ENCODE results near the gene KRTAP2-1. TPM values are rescaled to one million over a fixed set of nuclear protein-coding genes. Genes with fewer than 3 reads are reported as not detected.

The KRTAP2-1 gene
- total and polyA plus RNA-seq, 2 experiments from 2014 or later: not detected

DNA sequence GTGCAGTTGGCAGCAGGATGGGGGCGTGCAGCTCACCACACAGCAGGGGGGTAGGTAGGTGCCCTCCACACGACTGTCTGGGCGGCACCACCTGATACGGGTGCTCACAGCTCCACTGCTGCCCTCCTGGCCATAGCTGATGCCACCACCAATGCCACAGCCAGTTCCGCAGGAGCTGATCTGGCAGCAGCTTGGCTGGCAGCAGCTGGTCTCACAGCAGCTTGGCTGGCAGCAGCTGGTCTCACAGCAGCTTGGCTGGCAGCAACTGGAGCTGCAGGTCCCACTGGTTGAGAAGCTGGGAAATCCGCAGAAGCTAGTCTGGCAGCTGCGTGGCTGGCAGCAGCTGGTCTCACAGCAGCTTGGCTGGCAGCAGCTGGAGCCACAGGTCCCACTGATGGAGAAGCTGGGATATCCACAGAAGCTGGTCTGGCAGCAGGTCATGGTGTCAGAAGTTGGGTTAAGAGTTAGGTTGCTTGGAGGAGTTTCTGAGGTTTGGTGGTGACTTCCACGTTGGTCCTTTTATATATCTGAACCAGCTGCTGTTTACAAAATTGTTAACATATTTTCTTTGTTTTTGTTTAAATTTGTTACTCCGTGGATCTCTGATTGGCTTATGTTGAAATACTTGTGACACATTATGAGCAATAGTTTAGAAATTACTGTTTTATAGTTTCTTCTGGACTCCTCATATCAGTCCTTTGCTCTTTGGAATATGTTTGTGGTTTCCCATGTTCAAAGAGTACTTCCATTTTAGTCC, 20.2 kb downstream of the KRTAP2-1 start, which contains the start of gene KRTAP1-5 (continued):
- TF ChIP-seq, protein P1, sequence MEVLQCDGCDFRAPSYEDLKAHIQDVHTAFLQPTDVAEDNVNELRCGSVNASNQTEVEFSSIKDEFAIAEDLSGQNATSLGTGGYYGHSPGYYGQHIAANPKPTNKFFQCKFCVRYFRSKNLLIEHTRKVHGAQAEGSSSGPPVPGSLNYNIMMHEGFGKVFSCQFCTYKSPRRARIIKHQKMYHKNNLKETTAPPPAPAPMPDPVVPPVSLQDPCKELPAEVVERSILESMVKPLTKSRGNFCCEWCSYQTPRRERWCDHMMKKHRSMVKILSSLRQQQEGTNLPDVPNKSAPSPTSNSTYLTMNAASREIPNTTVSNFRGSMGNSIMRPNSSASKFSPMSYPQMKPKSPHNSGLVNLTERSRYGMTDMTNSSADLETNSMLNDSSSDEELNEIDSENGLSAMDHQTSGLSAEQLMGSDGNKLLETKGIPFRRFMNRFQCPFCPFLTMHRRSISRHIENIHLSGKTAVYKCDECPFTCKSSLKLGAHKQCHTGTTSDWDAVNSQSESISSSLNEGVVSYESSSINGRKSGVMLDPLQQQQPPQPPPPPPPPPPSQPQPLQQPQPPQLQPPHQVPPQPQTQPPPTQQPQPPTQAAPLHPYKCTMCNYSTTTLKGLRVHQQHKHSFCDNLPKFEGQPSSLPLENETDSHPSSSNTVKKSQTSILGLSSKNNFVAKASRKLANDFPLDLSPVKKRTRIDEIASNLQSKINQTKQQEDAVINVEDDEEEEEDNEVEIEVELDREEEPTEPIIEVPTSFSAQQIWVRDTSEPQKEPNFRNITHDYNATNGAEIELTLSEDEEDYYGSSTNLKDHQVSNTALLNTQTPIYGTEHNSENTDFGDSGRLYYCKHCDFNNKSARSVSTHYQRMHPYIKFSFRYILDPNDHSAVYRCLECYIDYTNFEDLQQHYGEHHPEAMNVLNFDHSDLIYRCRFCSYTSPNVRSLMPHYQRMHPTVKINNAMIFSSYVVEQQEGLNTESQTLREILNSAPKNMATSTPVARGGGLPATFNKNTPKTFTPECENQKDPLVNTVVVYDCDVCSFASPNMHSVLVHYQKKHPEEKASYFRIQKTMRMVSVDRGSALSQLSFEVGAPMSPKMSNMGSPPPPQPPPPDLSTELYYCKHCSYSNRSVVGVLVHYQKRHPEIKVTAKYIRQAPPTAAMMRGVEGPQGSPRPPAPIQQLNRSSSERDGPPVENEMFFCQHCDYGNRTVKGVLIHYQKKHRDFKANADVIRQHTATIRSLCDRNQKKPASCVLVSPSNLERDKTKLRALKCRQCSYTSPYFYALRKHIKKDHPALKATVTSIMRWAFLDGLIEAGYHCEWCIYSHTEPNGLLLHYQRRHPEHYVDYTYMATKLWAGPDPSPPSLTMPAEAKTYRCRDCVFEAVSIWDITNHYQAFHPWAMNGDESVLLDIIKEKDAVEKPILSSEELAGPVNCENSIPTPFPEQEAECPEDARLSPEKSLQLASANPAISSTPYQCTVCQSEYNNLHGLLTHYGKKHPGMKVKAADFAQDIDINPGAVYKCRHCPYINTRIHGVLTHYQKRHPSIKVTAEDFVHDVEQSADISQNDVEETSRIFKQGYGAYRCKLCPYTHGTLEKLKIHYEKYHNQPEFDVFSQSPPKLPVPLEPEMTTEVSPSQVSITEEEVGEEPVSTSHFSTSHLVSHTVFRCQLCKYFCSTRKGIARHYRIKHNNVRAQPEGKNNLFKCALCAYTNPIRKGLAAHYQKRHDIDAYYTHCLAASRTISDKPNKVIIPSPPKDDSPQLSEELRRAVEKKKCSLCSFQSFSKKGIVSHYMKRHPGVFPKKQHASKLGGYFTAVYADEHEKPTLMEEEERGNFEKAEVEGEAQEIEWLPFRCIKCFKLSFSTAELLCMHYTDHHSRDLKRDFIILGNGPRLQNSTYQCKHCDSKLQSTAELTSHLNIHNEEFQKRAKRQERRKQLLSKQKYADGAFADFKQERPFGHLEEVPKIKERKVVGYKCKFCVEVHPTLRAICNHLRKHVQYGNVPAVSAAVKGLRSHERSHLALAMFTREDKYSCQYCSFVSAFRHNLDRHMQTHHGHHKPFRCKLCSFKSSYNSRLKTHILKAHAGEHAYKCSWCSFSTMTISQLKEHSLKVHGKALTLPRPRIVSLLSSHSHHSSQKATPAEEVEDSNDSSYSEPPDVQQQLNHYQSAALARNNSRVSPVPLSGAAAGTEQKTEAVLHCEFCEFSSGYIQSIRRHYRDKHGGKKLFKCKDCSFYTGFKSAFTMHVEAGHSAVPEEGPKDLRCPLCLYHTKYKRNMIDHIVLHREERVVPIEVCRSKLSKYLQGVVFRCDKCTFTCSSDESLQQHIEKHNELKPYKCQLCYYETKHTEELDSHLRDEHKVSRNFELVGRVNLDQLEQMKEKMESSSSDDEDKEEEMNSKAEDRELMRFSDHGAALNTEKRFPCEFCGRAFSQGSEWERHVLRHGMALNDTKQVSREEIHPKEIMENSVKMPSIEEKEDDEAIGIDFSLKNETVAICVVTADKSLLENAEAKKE (CRISPR knock-in tag; IDR thresholded peaks at IDR 0.05): no peak
- TF ChIP-seq, protein P2, sequence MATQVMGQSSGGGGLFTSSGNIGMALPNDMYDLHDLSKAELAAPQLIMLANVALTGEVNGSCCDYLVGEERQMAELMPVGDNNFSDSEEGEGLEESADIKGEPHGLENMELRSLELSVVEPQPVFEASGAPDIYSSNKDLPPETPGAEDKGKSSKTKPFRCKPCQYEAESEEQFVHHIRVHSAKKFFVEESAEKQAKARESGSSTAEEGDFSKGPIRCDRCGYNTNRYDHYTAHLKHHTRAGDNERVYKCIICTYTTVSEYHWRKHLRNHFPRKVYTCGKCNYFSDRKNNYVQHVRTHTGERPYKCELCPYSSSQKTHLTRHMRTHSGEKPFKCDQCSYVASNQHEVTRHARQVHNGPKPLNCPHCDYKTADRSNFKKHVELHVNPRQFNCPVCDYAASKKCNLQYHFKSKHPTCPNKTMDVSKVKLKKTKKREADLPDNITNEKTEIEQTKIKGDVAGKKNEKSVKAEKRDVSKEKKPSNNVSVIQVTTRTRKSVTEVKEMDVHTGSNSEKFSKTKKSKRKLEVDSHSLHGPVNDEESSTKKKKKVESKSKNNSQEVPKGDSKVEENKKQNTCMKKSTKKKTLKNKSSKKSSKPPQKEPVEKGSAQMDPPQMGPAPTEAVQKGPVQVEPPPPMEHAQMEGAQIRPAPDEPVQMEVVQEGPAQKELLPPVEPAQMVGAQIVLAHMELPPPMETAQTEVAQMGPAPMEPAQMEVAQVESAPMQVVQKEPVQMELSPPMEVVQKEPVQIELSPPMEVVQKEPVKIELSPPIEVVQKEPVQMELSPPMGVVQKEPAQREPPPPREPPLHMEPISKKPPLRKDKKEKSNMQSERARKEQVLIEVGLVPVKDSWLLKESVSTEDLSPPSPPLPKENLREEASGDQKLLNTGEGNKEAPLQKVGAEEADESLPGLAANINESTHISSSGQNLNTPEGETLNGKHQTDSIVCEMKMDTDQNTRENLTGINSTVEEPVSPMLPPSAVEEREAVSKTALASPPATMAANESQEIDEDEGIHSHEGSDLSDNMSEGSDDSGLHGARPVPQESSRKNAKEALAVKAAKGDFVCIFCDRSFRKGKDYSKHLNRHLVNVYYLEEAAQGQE (IDR thresholded peaks at IDR 0.05; ENCODE audit: unreplicated experiment): no peak

DNA sequence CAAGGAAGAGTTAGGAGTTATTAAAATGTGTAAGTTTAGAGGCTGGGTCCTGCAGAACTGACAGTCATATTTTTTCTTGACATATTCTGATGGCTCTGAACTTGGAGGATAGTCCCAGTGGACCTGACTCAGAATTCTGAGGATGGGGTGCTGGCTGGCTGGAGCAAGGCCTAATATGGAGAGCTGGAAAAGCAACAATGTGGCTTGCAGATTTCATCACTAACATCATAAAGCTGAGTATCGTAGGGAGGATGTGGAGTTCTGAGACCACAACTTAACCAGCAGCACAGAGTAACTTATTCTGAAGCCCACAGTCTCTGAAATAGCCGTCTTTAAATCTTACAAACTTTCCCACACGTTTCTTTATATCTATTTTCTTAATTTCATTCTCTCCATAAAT, 22.4 kb downstream of the KRTAP2-1 start:
- no peak for TF ChIP-seq POLR2AphosphoS5 (IDR thresholded peaks at IDR 0.05; ENCODE audit: low read depth)
- TF ChIP-seq, protein P2 (IDR thresholded peaks at IDR 0.05; ENCODE audit: unreplicated experiment): no peak
- TF ChIP-seq EZH2phosphoT487 (IDR thresholded peaks at IDR 0.05; ENCODE audit: unreplicated experiment): no peak
- TF ChIP-seq ZNF331 (CRISPR knock-in tag; IDR thresholded peaks at IDR 0.05; ENCODE audit: low read depth): no peak
- Histone ChIP-seq H3K79me2 (replicated peaks; ENCODE audit: insufficient read depth) (no peaks in the 10 kb centered on the region), H3F3A (replicated peaks; ENCODE audit: low read depth) (no peaks in the 10 kb centered on the region), H3K4me3 (no peak overlapping the region), H4K20me1 (replicated peaks; ENCODE audit: insufficient read depth) (no peaks in the 10 kb centered on the region), H3K36me3 (ENCODE audit: insufficient read depth) (no peaks in the 10 kb centered on the region), H3K4me1 (ENCODE audit: insufficient read depth) (no peaks in the 10 kb centered on the region), H3K4me2 (no peak overlapping the region), H3K27me3 (ENCODE audit: insufficient read depth) (no peaks in the 10 kb centered on the region), H3K27ac (ENCODE audit: low read depth) (no peak overlapping the region), H2AFZ (no peak overlapping the region), H3K9me2 (ENCODE audit: insufficient read depth) (no peaks in the 10 kb centered on the region)
- H3K9me3 Mint-ChIP-seq: no peaks in the 10 kb centered on the region
- H3K27me3 Mint-ChIP-seq (ENCODE audit: insufficient read depth, low read depth, poor library complexity): peaks cover 2% of the 10 kb centered on the region
- H3K36me3 Mint-ChIP-seq (ENCODE audit: low read depth): no peaks in the 10 kb centered on the region
- DNase-seq (ENCODE audit: low spot score) (no peak), ATAC-seq (no peak)
- H3K4me1 Mint-ChIP-seq: no peaks in the 10 kb centered on the region
- H3K4me3 Mint-ChIP-seq: no peak overlapping the region
- H3K27ac Mint-ChIP-seq: no peak overlapping the region

Data from GM23338 (cell line).